Activated CD4-positive, alpha-beta T cell treated with anti-CD3 and anti-CD28 coated beads, Interleukin-2, amount 50 U/mL, for 24 hours (primary cell): ENCODE measurements around the gene GNAT3.

Source experiments
- DNase-seq, 2 donors: peaks; one replicate each; pipeline ENCODE4 v3.0.0-alpha.2; 2020; ENCODE audit warnings: low read depth in 1 of 2, low spot score in 1 of 2

The GNAT3 gene

DNA sequence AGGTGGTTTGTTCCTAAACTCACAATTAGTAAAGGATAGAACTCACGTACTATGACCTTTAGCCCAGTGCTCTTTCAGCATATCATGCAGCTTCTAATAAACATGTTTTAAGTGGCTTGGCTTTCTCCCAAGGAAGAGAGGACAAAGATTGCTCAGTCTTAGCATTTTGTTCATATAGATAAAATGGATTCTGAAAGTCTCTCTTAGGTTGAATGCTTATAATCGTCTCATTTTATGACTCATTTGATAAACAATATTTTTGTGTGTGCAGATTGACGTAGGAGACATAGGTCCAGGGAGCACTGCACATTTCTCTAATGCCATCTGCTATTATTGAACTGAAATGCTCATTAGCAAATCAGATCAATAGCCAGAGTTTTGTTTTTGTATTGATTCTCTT lies 44.8 kb downstream of the GNAT3 start:
- no peak for DNase-seq

DNA sequence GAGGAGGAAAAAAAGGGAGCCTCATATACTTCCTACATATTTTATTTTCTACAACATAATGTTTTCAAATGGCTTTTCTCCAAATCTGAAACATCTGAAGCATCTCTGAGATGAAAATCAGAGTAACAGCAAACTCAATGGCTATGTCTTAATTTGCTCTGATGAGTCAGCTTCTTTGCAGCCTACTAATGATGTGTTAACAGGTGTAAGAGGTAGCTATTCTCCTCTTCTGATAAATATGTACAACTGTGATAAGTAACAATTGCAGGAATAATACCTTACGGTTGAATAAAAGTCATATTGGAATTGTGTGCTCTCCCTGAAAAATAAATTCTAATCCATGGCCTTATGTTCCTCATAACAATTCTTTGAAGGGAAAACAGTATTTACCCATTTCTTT lies 45.2 kb downstream of the GNAT3 start:
- no peak for DNase-seq

DNA sequence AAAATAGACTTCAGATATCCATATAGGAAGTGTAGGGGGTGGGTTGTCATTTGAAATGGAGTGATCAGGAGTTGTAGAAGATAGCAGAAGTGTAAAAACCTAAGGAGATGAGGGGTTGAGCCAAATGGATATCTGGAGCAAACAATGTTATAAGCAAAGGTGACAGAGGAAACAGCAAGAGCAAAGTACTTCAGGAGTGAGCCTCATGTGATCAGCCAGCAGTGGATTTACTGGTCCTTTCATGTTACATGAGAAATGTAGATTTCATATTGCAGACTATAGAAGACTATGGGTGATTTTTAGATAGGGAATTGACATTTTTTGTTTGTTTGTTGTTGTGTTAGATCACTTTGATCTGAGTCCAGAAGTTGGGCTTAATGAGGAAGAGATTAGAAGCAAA lies 47.7 kb downstream of the GNAT3 start:
- DNase-seq, result no peak

DNA sequence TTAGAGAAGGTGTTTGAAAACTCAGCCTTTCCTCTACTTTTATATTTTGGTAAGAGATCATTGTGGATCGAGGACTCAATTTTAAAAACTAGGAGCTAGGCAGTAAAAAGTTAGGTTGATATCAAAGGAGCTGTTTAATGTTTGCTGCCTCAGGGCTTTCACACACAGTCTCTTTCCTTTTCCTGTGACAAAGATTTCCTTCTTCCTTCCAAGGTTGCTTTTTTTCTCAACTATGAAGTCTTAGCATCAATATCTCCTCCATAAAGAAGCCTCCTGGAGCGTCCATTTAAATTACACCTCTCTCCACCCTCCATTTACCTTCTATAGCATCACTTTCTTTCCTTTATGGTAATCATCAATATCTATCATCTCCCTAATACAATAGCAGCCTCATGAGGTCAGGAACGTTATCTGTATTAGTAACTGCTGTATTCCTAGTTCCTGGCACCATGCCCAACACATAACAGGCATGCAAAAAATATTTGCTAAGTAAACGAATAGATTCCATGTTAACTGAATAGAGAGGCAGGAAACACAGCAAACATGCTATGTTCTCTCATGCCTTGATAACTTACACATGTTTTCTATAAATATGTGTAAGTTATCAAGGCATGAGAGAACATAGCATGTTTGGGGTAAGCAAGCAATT lies 48.5 kb downstream of the GNAT3 start:
- DNase-seq, result no peak

DNA sequence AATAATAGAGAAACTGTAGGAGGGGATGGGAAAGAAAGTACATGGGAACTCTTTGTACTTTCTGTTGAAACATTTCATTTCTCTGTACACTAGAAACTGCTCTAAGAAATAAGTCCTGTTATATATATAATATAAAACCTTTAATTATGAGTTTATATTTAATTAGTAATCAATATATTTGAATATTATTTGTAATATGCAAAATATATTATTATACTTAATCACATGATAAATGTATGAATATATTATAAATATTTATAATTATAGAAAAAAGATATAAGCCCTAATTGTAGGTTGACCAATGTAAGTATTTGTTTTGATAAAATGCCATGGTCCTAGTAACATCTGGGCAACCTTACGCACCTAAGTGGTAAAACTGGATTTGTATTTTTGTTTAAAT lies 51.0 kb downstream of the GNAT3 start:
- DNase-seq, result no peak

DNA sequence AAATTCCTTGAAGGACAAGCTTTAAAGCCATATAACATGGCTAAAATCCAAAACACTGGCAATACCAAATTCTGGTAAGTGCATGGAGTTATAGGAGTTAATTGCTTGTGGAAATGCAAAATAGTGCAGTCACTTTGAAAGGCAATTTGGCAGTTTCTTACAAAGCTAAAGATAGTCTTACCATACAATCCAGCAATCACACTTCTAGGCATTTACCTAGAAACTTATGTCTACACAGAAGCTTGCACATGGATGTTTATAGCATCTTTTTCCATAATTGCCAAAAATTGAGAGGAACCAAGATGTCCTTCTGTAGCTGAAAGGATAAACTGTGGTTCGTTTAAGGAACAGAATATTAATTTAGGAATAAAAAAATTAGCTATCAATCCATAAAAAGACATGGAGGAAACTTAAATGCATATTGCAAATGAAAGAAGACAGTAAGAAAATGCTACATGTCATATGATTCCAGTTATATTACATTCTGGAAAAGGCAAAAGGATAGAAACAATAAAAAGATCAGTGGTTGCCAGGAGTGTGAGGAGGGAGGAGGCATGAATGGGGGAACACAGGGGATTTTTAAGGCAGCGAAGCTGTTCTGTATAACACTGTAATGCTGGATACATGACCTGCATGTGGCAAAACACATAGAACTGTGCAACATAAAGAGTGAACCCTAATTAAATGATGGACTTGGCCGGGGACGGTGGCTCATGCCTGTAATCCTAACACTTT lies 51.9 kb downstream of the GNAT3 start:
- DNase-seq, result no peak

DNA sequence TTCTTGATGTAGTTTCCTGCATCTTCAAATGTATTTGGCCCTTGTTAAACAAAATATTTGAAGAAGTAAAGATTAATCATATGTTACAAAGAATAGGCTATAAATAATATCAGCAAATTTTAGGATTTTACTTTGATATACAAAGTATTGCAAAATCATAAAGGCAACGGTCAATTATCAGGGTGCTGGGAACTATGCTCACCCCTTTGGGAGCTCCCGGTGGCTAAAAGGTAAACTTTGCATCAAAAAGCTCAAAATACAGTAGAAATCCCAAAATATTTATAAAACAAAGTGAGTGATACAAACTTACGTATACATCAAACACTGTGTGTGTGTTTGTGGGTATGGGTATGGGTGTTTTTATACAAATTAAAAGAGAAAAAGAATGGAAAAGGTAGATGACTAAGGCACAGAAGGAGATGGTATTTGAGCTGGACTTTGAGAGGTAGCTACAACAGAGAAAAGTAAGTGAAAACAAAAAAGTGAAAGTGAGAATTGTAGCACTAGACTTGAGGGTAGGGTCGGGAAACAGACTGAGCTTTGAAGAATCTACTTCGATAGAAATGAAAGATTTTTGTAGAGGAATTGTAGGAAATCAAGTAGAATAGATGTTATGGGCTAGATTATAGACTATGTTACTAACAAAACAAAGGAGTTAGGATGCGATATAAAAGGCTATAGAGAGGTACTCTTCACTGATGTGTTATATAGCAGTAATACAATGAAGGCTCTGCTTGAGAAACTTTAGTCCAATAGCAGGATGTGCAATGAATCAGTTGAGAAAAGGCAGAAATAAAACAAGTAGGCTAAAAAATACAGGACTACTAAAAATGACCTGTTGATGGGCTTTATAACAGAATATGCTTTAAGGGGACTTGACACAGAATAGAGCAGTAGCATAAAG lies 52.8 kb downstream of the GNAT3 start:
- no peak for DNase-seq

DNA sequence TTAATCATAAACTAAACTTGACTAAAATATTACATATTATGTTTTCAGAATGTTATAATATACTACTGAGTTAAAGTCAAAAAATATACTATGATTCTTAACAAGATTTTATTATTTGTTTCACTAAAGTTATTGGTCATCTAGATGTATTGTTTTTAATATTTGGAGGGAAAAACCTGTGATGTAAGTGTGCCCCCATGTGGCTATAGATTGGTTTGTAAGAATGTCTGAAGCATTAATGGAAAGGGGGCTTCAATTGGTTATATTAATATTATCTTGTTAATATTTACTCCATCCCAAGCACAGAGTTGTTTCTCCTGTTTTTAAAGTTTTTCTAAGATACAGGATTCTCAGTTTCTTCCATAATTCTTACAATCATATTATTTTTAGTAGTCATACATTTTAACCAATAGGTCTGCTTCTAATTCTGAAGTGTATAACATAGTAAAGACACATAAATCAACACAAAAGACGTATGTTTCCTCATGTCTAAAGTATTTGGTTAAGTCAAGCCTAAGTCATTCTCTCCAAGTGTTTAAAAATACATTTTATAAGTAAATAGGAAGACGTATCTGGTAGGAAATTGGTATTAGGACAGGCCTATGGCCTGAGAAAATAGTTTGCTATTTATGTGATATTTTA lies 58.0 kb downstream of the GNAT3 start:
- no peak for DNase-seq

DNA sequence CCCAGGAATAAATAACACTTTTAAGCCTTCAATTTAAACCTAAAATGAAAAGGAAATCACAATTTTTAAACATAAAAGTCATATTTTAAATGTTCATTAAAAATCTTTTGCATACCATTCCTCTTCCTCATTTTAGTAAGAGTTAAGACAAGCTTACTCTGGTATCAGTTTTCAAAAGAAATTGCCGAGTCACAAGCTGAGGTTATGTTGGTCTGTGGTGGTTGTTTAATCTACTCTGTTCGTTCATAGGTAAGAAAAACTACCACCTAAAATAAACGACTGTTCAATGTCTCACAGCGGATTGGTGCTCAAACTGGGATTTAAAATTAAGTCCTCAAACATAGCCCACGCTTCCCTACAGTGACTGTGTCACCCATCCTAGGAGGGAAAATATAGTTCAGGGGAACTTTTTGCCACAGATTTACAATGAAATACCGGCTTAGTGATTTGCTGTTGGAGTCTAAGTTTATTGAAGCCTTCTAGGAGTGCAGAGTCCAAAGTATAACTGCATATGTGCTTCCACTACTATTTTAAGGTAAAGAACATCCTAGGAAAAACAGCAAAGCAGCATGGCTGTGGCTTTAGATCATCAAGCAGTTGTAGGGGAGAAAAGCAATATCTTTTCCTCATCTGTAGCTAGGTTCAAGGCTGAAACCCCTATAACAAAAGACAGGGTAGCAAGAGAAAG lies 61.1 kb downstream of the GNAT3 start:
- no peak for DNase-seq

DNA sequence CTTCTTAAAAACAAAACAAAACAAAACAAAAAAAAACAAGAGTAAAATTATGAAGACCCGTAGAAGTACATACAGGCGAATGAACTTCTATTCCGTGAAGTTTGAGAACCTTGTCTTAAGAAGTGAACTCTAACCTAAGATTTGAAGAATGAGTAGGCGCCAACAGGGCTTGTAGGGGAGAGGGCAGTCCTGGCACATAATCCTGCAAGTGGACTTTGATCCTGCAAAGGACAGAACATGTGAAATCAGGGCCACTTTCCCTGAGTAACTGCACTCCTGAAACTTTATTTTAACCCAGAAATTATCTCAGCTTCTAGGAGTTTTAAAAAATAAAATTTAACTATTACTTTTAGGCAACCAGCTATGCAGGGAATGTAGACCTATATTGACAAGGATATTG lies 62.0 kb downstream of the GNAT3 start:
- DNase-seq, result no peak

DNA sequence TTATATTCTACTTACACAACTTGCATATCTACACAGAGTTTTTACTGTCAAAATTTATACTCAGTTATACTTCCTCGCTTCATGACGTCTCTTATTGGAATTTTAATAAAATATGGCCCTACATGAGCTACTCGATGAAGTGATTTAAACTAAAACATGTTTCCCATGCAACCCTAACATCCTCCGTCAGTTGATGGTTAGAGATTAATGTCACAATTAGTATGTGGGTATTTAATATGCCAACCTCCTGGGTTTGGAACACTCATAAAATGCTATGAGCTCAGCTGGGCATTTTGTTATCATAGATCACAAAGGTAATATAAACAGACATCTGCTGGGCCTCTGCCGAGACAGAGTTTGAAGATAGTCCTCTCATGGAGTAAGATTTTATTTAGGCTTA lies 66.5 kb downstream of the GNAT3 start:
- no peak for DNase-seq

DNA sequence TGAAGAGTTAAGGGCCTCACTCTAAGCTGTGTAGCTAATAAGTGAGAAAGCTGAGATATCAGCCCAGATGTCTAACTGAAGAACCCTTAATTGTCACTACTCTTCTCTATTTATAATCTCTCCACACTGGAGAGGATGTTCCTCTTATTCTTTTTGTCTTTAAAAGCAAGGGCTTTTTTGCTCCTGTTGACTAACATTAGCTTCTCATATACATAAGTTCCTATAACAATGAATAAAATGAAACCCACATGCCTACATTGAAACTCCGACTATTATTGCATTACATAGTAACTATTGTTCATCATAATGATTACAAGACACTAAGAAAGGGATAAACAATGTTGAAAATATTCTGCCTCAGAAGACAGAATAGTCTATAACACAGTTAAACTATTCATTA lies 67.1 kb downstream of the GNAT3 start:
- no peak for DNase-seq

DNA sequence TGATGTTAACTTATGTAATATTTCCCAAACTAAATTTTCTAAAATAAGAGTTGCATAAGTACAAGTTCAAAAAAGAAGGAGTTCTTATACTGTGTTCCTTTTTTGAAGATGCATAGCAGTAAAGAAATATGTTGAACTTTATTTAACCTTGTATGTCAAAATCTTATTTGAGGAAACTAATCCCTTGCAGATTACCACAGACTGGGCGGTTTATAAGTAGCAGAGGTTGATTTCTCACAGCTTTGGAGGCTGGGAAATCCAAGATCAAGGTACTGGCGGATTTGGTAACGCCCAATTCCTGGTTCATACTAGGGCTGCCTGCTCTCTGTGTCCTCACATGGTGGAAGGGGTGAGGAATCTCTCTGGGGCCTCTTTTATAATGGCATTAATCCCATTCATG lies 68.5 kb downstream of the GNAT3 start:
- no peak for DNase-seq

DNA sequence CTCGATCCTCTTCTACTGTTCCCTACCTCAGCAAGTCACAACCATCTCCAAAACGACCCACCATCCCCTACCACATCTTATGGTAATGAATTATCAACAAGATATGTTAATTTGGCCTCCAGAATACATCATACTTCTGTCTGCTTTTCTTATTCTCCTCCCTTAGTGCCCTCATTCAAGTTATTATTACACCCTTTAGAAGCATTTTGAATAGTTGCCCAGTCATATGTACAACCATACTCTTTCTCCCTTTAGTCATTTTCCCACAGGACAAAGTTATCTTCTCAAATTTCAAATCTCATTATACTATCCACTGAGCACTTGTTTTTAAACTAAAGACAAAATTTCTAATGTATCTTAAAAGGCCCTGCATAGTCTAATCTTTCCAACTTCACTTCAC lies 71.0 kb downstream of the GNAT3 start:
- no peak for DNase-seq

DNA sequence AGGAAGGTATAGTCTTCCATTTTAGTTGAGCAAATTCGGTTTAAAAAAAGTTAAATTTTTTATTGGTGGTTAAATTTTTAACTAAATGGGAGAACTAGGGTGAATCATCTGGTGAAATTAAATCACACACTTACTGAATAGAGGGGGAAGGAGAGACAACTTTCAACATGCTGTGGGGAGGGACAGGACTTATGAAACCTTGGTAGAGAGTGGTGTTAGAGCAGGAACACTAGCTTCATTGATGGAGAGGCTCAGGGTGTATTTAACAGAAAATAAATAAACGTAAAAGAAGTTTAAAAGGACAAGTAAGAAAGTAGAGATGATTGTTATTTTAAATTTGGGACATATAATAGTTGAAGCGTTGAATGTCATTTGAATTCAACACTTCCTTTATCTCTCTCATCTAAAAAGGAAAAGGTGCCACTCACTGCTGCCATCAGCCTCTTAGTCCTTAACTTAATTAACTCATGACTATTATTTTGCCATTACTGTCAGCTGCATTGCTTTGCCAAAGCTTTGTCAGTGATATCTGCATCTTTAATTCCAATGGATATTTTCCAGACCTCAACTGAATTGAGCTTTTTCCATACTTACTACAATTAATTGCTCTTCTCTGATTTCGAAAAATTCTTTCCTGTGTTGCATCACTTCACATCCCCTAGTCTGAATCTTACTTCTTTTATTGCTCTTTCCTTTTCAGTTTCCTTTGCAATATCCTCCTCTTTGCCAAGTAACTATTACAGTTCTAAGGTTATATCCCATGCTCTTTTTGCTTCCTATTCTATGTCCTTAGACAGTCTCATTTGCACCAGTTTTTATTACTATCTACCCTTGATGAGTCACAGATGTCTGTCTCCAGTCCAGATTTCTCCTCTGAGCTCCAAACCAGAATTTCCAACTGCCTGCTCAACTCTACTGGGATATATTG lies 71.7 kb downstream of the GNAT3 start:
- no peak for DNase-seq

DNA sequence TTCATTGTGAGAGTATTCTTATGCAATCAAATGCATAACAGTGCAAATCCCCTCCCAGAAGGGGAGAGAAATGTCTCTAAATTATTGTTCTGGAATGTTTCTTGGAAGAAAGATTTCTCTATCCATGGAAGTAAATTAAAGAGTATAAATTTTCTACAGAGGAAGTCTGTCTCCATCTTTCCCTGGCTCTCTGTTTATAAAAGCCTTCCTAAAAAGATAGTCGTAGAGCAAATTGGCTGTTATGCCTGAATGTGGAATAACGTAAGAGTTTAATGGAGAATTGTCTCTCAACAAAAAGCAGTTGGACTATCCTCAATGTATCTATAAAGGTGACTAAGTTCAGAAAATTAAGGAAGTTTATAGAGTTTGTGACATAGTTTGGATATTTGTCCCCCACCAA lies 76.3 kb downstream of the GNAT3 start:
- DNase-seq, result no peak

DNA sequence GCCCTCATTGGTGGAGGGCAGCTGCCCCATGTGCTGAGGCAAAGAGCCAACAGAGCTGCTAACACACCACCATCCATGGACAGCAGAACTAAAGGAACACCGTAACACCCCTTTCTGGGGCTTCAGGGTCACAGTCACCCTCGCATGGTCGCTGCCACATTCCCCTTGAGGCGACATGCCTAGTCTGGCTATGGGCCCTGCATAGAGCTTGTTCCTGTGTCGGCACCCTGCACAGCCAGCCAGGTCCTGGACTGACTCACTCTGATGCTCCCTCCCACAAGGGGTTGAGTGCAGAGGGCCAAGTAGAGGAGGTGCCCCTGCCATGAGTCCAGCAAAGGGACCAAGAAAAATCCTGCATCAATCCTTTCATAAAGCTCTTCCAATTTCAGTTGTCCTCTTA lies 77.8 kb downstream of the GNAT3 start:
- DNase-seq, result no peak

DNA sequence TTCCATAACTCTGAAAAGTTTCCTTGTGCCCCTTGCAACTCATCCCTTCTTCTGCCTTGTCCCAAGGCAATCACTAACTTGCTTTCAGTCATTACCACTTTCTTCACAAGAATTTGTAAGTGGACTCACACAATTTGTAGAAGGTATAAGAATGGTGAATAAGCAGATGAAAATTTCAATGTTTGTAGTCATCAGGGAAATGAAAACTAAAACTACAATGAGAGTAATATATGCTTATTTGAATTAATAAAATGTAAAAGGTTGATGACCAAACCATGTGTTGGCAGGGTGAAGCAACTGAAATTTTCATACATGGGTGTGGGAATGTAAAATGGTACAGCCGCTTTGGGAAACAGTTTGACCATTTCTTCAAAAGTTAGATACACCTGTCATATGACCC lies 79.7 kb downstream of the GNAT3 start:
- DNase-seq, result no peak

DNA sequence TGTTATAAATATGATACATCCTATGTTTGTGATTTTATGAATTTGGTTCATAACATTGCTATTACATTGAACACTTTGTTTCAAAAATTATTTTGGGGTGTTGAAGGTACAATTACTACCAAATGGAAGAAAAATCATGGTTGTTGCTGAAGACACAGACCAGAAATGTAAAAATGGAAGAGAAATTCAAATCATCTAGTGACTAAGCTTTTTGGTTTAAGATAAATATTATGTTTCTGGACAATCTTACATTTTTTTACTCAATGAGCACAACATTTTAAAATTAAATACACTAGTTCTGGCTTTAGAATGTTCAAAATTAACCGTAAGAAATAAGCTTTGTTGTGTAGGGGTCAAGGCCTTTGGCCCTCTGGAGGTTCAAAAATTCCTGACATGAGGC lies 82.7 kb downstream of the GNAT3 start:
- DNase-seq, result no peak
